T-cell (primary cell): Measurements from ENCODE around the gene TENT4B. TPM values are rescaled to one million over a fixed set of nuclear protein-coding genes. Genes with fewer than 3 reads are reported as not detected.
"Not testable (repeated sequence)": the region's sequence is repeated elsewhere in the genome, so short reads cannot be mapped to it uniquely, and the experiment has no call there.

Experiments
- ATAC-seq, 4 experiments: fragments of 200-7000 bp in 3 of 4; fragments of 150-1000 bp in 1 of 4; cut with Tn5 transposase; replicated peaks in 1 of 4; 1 replicate in 3 of 4; 2 replicates in 1 of 4; pipeline ENCODE4 v1.10.0; 2021; ENCODE audit warnings: moderate library complexity in 3 of 4, mild to moderate bottlenecking in 2 of 4, moderate number of reproducible peaks in 1 of 4
- CTCF ChIA-PET, 2 donors: fragments of 300-600 bp; sonication (Branson Sonifier 250); formaldehyde crosslinking; loops; one replicate each; lab custom pipeline; 2022; ENCODE audit warnings: antibody characterized with exemption in 2 of 2; lab: Charles Lee
- POLR2A ChIA-PET, 2 donors: fragments of 300-600 bp; sonication (Branson Sonifier 250); formaldehyde crosslinking; loops; one replicate each; lab custom pipeline; 2022; ENCODE audit warnings: antibody characterized with exemption in 2 of 2; lab: Charles Lee
- DNase-seq, 35 experiments: peaks; one replicate each; pipeline versions ENCODE4 v3.0.0 to v3.0.0-alpha.2; 2013 to 2023
- H3K27ac ChIP-seq: one replicate; pipeline ENCODE4 v1.5.1; 2013; ENCODE audit warnings: low read length
- H3K27me3 ChIP-seq, 2 experiments: replicated peaks in 1 of 2; 1 replicate in 1 of 2; 2 replicates in 1 of 2; pipeline versions ENCODE4 v1.6.1 to v1.7.0; 2013; ENCODE audit warnings: low read length in 1 of 2, mixed read lengths in 1 of 2; ENCODE audit not compliant: control insufficient read depth in 2 of 2, insufficient read depth in 2 of 2; ENCODE audit errors: extremely low read depth in 1 of 2
- H3K36me3 ChIP-seq, 2 donors: 1 replicate in 1 of 2; 2 replicates in 1 of 2; pipeline versions ENCODE4 v1.6.1 to v1.7.0; 2013; ENCODE audit warnings: low read length in 1 of 2; ENCODE audit not compliant: control insufficient read depth in 2 of 2, insufficient read depth in 1 of 2; ENCODE audit errors: extremely low read depth in 1 of 2
- H3K4me1 ChIP-seq, 2 experiments: 1 replicate in 1 of 2; 2 replicates in 1 of 2; pipeline versions ENCODE4 v1.6.1 to v1.7.0; 2013; ENCODE audit warnings: low read length in 2 of 2, mixed read lengths in 1 of 2; ENCODE audit not compliant: insufficient read depth in 2 of 2, control insufficient read depth in 1 of 2; ENCODE audit errors: extremely low read depth in 1 of 2
- H3K4me3 ChIP-seq, 2 donors: 1 replicate in 1 of 2; 2 replicates in 1 of 2; pipeline versions ENCODE4 v1.5.1 to v1.7.0; 2013; ENCODE audit warnings: mild to moderate bottlenecking in 2 of 2, low read length in 1 of 2, moderate library complexity in 1 of 2; ENCODE audit not compliant: control insufficient read depth in 1 of 2; ENCODE audit errors: extremely low read depth in 1 of 2
- H3K9me3 ChIP-seq: 2 replicates; pipeline ENCODE4 v1.7.0; 2013
- H3K27ac Mint-ChIP-seq, 2 donors: one replicate each; pipeline ENCODE4 v1.8.0; 2020 to 2021; ENCODE audit warnings: mild to moderate bottlenecking in 2 of 2, mixed read lengths in 2 of 2
- H3K27me3 Mint-ChIP-seq, 2 donors: one replicate each; pipeline ENCODE4 v1.8.0; 2021 to 2022; ENCODE audit warnings: mixed read lengths in 2 of 2
- H3K36me3 Mint-ChIP-seq: one replicate; pipeline ENCODE4 v1.8.0; 2021; ENCODE audit warnings: mixed read lengths
- H3K4me1 Mint-ChIP-seq, 3 donors: one replicate each; pipeline ENCODE4 v1.8.0; 2020 to 2022; ENCODE audit warnings: mixed read lengths in 3 of 3, mild to moderate bottlenecking in 1 of 3
- H3K4me3 Mint-ChIP-seq, 3 donors: one replicate each; pipeline ENCODE4 v1.8.0; 2020 to 2022; ENCODE audit warnings: mild to moderate bottlenecking in 3 of 3, mixed read lengths in 3 of 3, moderate library complexity in 3 of 3
- H3K9me3 Mint-ChIP-seq, 3 donors: one replicate each; pipeline ENCODE4 v1.8.0; 2020 to 2022; ENCODE audit warnings: mixed read lengths in 3 of 3
- WGBS: methylation state at CpG from one replicate; pipeline ENCODE4 v1.1.5; 2013; ENCODE audit warnings: missing lambda C conversion rate; ENCODE audit not compliant: insufficient coverage; 5-methylcytosine and 5-hydroxymethylcytosine counted together
- total RNA-seq, 35 experiments: library from RNA in 6 of 35; stranded (reverse) in 6 of 35; fragments of 120-200 nt in 1 of 35; gene quantifications; one replicate each; pipeline versions ENCODE4 v1.2.1 to v1.2.4 and lab custom pipeline; 2013 to 2026

Gene TENT4B
- total RNA-seq, 5 donors from 2014 or later (not counting 1 experiment from before 2014, with no cell fraction given), result 20.2 to 31.9 (median 20.9) TPM

GRCh38 chr16:50167556-50167955 is 14.4 kb downstream of the TENT4B start:
- Histone ChIP-seq H3K9me3 (no peaks in the 10 kb centered on the region), H3K36me3 (no peaks in the 10 kb centered on the region), H3K4me3 (no peak overlapping the region), H3K4me1 (peaks cover 19 to 26% of the 10 kb centered on the region in 2 experiments), H3K27ac (no peak overlapping the region), H3K27me3 (no peaks in the 10 kb centered on the region)
- no peaks in the 10 kb centered on the region for H3K27me3 Mint-ChIP-seq
- DNase-seq, result no peak
- peak in 1 of 4 experiments; percentile 56 for ATAC-seq
- ChIA-PET POLR2A (interaction anchor here (0.6 to 1.4 kb wide), 3 partner anchors 12 to 20 kb away, joined by 3 to 7 read pairs (median 4); no protein-coding TSS in a partner anchor), CTCF (interaction anchor here (0.6 to 1.7 kb wide), 6 partner anchors 26 to 579 kb away, joined by 3 to 7 read pairs (median 4); partner anchors contain the start of gene CNEP1R1 (in 1 of the 2))
- H3K4me3 Mint-ChIP-seq, result peak overlapping the region; percentile 43 to 58 (median 49)
- WGBS, result 78% methylated on average over 5 of the region's 7 CpGs
- no peaks in the 10 kb centered on the region for H3K9me3 Mint-ChIP-seq
- peak overlapping the region; percentile 60 to 64 for H3K27ac Mint-ChIP-seq
- peaks cover 11% of the 10 kb centered on the region for H3K36me3 Mint-ChIP-seq
- H3K4me1 Mint-ChIP-seq, result peaks cover 54 to 68% (median 57%) of the 10 kb centered on the region in 3 donors

GRCh38 chr16:50169555-50170096 is 16.5 kb downstream of the TENT4B start:
- Mint-ChIP-seq H3K9me3 (no peaks in the 10 kb centered on the region), H3K36me3 (peaks cover 20% of the 10 kb centered on the region), H3K4me1 (peaks cover 64 to 74% (median 65%) of the 10 kb centered on the region in 3 donors), H3K4me3 (peak overlapping the region in 1 of 3 donors; percentile 11), H3K27me3 (no peaks in the 10 kb centered on the region), H3K27ac (no peak overlapping the region)
- peaks cover 13 to 25% of the 10 kb centered on the region in 2 experiments for H3K4me1 ChIP-seq
- WGBS, result 92% methylated on average over 2 of the region's 2 CpGs
- H3K9me3 ChIP-seq, result no peaks in the 10 kb centered on the region
- H3K27me3 ChIP-seq, result no peaks in the 10 kb centered on the region
- DNase-seq (no peak), ATAC-seq (no peak)
- CTCF ChIA-PET, result interaction anchor here in 1 of 2 donors (1.1 kb wide), 1 partner anchor 41 kb away, joined by 3 read pairs; no protein-coding TSS in a partner anchor
- POLR2A ChIA-PET, result interaction anchor here in 1 of 2 donors (0.5 to 0.6 kb wide), 2 partner anchors 13 to 19 kb away, joined by 5 to 7 read pairs; no protein-coding TSS in a partner anchor
- no peak overlapping the region for H3K4me3 ChIP-seq
- no peak overlapping the region for H3K27ac ChIP-seq
- no peaks in the 10 kb centered on the region for H3K36me3 ChIP-seq

GRCh38 chr16:50171773-50172172 is 18.7 kb downstream of the TENT4B start:
- not testable (repeated sequence) for H3K4me3 Mint-ChIP-seq, ATAC-seq, H3K9me3 Mint-ChIP-seq, DNase-seq, H3K27me3 ChIP-seq, H3K36me3 ChIP-seq, H3K27ac ChIP-seq, H3K4me3 ChIP-seq, H3K27me3 Mint-ChIP-seq, H3K9me3 ChIP-seq, H3K27ac Mint-ChIP-seq
- WGBS, result 100% methylated on average over 2 of the region's 4 CpGs
- Mint-ChIP-seq H3K4me1 (peaks cover 64 to 71% (median 68%) of the 10 kb centered on the region in 3 donors), H3K36me3 (peaks cover 21% of the 10 kb centered on the region)
- POLR2A ChIA-PET, result interaction anchor here in 1 of 2 donors (1.0 kb wide), 1 partner anchor 70 kb away, joined by 4 read pairs; no protein-coding TSS in a partner anchor
- CTCF ChIA-PET, result interaction anchor here in 1 of 2 donors (1.2 kb wide), 1 partner anchor 39 kb away, joined by 3 read pairs; no protein-coding TSS in a partner anchor
- peaks cover 11 to 20% of the 10 kb centered on the region in 2 experiments for H3K4me1 ChIP-seq

GRCh38 chr16:50172195-50172922 is 19.3 kb downstream of the TENT4B start:
- Mint-ChIP-seq H3K9me3 (no peaks in the 10 kb centered on the region), H3K27ac (no peak overlapping the region), H3K4me1 (peaks cover 65 to 71% (median 68%) of the 10 kb centered on the region in 3 donors), H3K4me3 (no peak overlapping the region), H3K36me3 (peaks cover 21% of the 10 kb centered on the region), H3K27me3 (no peaks in the 10 kb centered on the region)
- H3K27me3 ChIP-seq, result no peaks in the 10 kb centered on the region
- no peak for DNase-seq
- H3K27ac ChIP-seq, result no peak overlapping the region
- peaks cover 7 to 15% of the 10 kb centered on the region in 2 experiments for H3K4me1 ChIP-seq
- no peak overlapping the region for H3K4me3 ChIP-seq
- CTCF ChIA-PET, result interaction anchor here in 1 of 2 donors (1.2 kb wide), 1 partner anchor 39 kb away, joined by 3 read pairs; no protein-coding TSS in a partner anchor
- no peaks in the 10 kb centered on the region for H3K36me3 ChIP-seq
- no peak for ATAC-seq
- H3K9me3 ChIP-seq, result no peaks in the 10 kb centered on the region
- whole genome bisulfite sequencing, result no CpG with 5 or more reads among the region's 4 CpGs
- POLR2A ChIA-PET, result interaction anchor here in 1 of 2 donors (1.0 kb wide), 1 partner anchor 71 kb away, joined by 4 read pairs; no protein-coding TSS in a partner anchor

GRCh38 chr16:50173316-50173715 is 20.2 kb downstream of the TENT4B start:
- Mint-ChIP-seq H3K27me3 (no peaks in the 10 kb centered on the region), H3K27ac (no peak overlapping the region), H3K36me3 (peaks cover 21% of the 10 kb centered on the region), H3K4me3 (no peak overlapping the region), H3K4me1 (peaks cover 68 to 73% (median 72%) of the 10 kb centered on the region in 3 donors), H3K9me3 (no peaks in the 10 kb centered on the region)
- no peak overlapping the region for H3K4me3 ChIP-seq
- ChIA-PET CTCF (no interaction called here), POLR2A (no interaction called here)
- ATAC-seq (no peak), DNase-seq (no peak)
- no peaks in the 10 kb centered on the region for H3K36me3 ChIP-seq
- no CpG with 5 or more reads among the region's 5 CpGs for whole genome bisulfite sequencing
- H3K27ac ChIP-seq, result no peak overlapping the region
- H3K9me3 ChIP-seq, result no peaks in the 10 kb centered on the region
- H3K27me3 ChIP-seq, result no peaks in the 10 kb centered on the region
- H3K4me1 ChIP-seq, result peaks cover 5 to 10% of the 10 kb centered on the region in 2 experiments

GRCh38 chr16:50178491-50178941 is 25.4 kb downstream of the TENT4B start:
- H3K27ac ChIP-seq, result no peak overlapping the region
- Mint-ChIP-seq H3K4me1 (peaks cover 57 to 67% (median 64%) of the 10 kb centered on the region in 3 donors), H3K27me3 (no peaks in the 10 kb centered on the region), H3K9me3 (no peaks in the 10 kb centered on the region), H3K27ac (no peak overlapping the region), H3K36me3 (peaks cover 13% of the 10 kb centered on the region), H3K4me3 (no peak overlapping the region)
- no peaks in the 10 kb centered on the region for H3K4me1 ChIP-seq
- no peak for DNase-seq
- POLR2A ChIA-PET, result interaction anchor here (0.6 kb wide), 2 partner anchors 35 to 209 kb away, joined by 4 read pairs; no protein-coding TSS in a partner anchor
- H3K36me3 ChIP-seq, result no peaks in the 10 kb centered on the region
- no peak overlapping the region for H3K4me3 ChIP-seq
- no peak for ATAC-seq
- no peaks in the 10 kb centered on the region for H3K9me3 ChIP-seq
- CTCF ChIA-PET, result interaction anchor here in 1 of 2 donors (0.6 kb wide), 2 partner anchors 19 to 62 kb away, joined by 3 to 4 read pairs; no protein-coding TSS in a partner anchor
- H3K27me3 ChIP-seq, result no peaks in the 10 kb centered on the region
- WGBS, result 33% methylated on average over 1 of the region's 1 CpG
